Stimulated activated CD4-positive, alpha-beta T cell treated with anti-CD3 and anti-CD28 coated beads, Interleukin-2, amount 100 ng/mL, for 48 hours (primary cell): Measurements from ENCODE around the gene KCNT2.

ENCODE experiments used
- DNase-seq, 2 donors: peaks; one replicate each; pipeline ENCODE4 v3.0.0-alpha.2; 2020

The KCNT2 gene

GRCh38 chr1:196387766-196388165 is 220.5 kb downstream of the KCNT2 start:
- DNase-seq, result no peak

GRCh38 chr1:196385109-196385508 is 223.1 kb downstream of the KCNT2 start:
- no peak for DNase-seq

GRCh38 chr1:196382383-196382782 is 225.9 kb downstream of the KCNT2 start:
- DNase-seq, result no peak

GRCh38 chr1:196381544-196381943 is 226.7 kb downstream of the KCNT2 start:
- DNase-seq, result no peak

GRCh38 chr1:196380316-196380715 is 227.9 kb downstream of the KCNT2 start:
- no peak for DNase-seq

GRCh38 chr1:196377811-196378210 is 230.4 kb downstream of the KCNT2 start:
- no peak for DNase-seq

GRCh38 chr1:196376630-196377328 is 231.5 kb downstream of the KCNT2 start:
- no peak for DNase-seq

GRCh38 chr1:196373798-196374197 is 234.4 kb downstream of the KCNT2 start:
- no peak for DNase-seq

GRCh38 chr1:196372896-196373536 is 235.2 kb downstream of the KCNT2 start:
- no peak for DNase-seq

GRCh38 chr1:196367838-196368237 is 240.4 kb downstream of the KCNT2 start:
- DNase-seq, result no peak

- DNase-seq, result no peak
Measured at GRCh38 chr1:196366817-196367495, 241.3 kb downstream of the KCNT2 start.

- no peak for DNase-seq
Measured at GRCh38 chr1:196361112-196361714, 247.0 kb downstream of the KCNT2 start.

GRCh38 chr1:196357913-196358312 is 250.3 kb downstream of the KCNT2 start:
- no peak for DNase-seq

- no peak for DNase-seq
Measured at GRCh38 chr1:196355206-196355786, 252.9 kb downstream of the KCNT2 start.

GRCh38 chr1:196344453-196344852 is 263.8 kb downstream of the KCNT2 start:
- DNase-seq, result no peak

GRCh38 chr1:196324345-196324744 is 283.9 kb downstream of the KCNT2 start:
- DNase-seq, result no peak

- DNase-seq, result no peak
Measured at GRCh38 chr1:196323869-196324268, 284.4 kb downstream of the KCNT2 start.

GRCh38 chr1:196319301-196319700 is 288.9 kb downstream of the KCNT2 start:
- DNase-seq, result no peak

- DNase-seq, result no peak
Measured at GRCh38 chr1:196317535-196318522, 290.4 kb downstream of the KCNT2 start.

- no peak for DNase-seq
Measured at GRCh38 chr1:196312739-196313138, 295.5 kb downstream of the KCNT2 start.

GRCh38 chr1:196309386-196309785 is 298.9 kb downstream of the KCNT2 start:
- DNase-seq, result no peak

GRCh38 chr1:196308176-196308575 is 300.1 kb downstream of the KCNT2 start:
- DNase-seq, result no peak
